HG03442 (cell line): ENCODE measurements around the gene NUP153.
A peak's percentile ranks its signal among the peaks of the same experiment; 100 is the strongest.
"Not testable (repeated sequence)": the region's sequence is repeated elsewhere in the genome, so short reads cannot be mapped to it uniquely, and the experiment has no call there.

Experiments used
- ATAC-seq: cut with Tn5 transposase; IDR thresholded peaks from one replicate; pipeline ENCODE4 v1.9.1; 2021; ENCODE audit warnings: mild to moderate bottlenecking, moderate library complexity; ENCODE audit not compliant: unreplicated experiment

The NUP153 gene

DNA sequence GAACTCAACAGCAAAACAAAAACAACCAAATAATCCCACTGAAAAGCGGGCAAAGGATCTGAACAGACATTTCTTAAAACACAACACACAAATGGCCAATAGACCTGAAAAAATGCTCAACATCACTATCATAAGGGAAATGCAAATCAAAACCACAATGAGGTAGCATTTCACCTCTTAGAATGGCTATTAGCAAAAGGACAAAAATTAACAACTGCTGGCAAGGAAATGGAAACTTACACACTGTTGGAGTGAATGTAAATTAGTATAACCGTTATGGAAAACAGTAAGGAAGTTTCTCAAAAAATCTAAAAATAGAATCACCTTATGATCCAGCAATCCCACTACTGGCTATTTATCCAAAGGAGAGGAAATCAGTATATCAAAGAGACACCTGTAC lies 85.7 kb downstream of the NUP153 start:
- peak; percentile 72 for ATAC-seq

DNA sequence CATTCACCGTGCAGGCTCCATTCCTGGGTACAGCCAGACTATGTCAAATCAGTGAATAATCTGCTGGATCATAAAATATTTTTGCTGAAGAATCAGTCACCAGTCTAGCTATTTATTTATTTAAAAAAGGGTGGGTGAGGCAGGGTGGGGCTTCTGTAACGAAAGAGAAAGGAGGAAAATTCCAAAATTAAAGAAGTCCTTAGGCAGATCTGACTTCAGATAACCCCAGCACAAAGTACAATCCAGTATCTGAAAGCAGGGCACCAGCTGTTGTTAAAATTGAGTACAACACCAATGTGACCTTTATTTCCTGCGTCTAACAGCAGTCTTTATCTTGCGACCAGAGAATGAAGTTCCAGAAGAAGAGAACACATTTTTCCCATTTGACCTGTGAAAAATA lies 90.9 kb downstream of the NUP153 start:
- ATAC-seq, result no peak

DNA sequence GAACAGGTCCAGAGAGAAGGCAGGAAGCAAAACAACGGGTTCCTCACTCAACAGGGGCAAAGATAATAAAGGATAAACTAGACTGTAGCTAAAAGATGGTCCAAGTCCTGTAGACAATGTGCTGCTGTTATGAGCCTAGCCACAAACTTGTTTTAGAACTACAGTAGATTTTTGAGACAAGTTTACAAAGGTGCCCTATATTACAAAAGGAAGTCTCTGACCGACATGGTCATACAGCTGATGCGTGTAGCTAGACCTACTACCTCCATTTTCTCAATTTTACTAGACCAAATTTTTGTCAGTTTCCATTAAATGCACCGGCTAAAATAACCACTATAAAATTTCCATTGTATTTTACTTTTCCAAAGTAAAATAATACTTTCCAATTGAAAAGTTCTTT lies 94.7 kb downstream of the NUP153 start:
- ATAC-seq, result no peak

DNA sequence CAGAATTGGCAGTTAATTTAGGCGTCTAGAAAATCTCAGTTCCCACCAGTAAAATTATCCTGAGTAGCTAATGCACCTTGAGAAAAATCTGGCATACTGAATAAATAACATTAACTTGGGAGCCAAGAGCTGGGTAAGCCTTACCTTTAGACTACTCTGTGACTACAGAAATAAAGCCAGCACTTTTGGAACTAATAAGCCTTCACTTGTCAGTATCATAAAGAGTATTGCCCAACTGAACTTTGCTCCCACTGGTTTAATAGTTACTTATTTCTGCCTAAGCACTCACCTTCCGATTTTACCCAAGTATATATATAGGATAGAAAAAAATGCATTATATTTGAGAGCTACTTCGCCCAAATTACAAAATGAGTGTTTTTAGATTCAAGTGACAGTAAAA lies 95.9 kb downstream of the NUP153 start:
- no peak for ATAC-seq

DNA sequence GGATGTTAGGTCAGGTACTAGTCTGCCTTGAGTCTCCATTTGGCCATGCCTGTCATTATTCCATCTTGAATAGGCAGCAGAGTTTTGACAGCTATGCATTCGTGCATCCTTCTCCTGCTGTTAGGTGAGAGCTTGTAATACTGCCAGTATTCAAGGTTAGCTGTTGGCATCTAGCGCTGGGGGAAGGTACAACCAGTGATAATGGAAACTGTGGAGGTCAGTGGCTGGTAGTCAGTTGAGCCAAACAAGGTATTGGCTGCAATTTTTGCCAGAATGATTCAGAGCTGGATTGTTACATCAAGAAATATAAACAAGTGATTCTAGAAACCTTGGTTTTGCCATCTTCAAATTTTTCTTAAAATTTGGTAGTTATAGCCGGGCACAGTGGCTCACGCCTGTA lies 100.1 kb downstream of the NUP153 start:
- no peak for ATAC-seq

DNA sequence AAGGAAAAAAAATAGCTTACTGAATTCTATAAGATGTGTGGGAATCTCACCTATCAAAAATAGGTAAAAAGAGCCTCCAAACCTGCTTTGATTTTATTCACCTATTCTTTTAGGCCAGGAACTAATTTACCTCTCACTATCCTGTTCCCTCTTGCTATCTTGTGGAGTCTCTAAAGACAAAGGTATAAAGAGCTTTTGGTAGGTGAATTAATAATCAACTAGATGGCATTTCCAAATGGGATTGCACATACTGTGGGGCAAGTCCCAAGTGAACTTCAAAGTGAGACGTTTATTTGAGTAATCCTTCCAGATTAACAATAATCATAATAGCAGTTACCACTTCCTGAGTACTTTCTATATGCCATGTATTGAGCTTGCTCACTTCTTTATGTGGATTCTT lies 103.8 kb downstream of the NUP153 start:
- ATAC-seq, result no peak

DNA sequence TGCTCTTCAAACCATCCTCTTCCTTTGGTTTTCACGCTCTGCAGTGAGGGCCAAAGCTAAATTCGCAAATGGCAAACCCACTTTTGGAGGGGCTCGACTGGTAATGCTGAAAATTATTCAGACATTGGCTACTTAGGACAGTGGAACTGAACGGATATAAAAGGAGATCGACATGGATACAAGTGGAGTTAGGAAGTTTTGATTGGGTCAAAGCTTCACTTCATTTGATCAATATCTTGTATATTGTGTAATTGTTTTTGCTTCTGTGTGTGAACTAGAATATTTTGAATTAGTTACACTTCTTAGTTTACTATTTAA lies 105.4 kb downstream of the NUP153 start:
- ATAC-seq, result no peak

DNA sequence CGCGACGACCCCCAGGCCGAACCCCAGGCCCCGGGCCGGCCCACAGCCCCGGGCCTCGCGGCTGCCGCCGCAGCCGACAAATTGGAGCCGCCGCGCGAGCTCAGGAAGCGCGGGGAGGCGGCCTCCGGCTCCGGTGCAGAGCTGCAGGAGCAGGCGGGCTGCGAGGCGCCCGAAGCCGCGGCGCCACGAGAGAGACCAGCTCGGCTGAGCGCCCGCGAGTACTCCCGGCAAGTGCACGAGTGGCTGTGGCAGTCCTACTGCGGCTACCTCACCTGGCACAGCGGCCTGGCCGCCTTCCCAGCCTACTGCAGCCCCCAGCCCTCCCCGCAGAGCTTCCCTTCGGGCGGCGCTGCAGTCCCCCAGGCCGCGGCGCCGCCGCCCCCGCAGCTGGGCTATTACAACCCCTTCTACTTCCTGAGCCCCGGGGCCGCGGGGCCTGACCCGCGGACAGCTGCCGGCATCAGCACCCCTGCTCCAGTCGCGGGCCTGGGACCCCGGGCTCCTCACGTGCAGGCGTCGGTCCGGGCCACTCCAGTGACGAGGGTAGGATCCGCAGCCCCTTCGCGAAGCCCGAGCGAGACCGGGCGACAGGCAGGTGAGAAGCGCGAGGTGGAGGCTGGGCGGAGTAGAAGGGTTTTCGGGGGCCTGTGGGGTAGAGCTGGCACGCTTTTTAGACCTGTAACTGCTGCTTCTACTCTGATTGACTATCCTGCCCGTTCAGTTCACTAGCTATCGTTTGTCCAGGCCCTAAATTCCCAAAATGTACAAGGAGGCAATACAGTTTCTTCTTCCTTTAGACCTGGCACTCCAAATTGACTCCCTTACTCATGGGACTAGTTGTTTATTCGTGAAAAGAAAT lies 106.0 kb downstream of the NUP153 start:
- peak; percentile 41 for ATAC-seq

DNA sequence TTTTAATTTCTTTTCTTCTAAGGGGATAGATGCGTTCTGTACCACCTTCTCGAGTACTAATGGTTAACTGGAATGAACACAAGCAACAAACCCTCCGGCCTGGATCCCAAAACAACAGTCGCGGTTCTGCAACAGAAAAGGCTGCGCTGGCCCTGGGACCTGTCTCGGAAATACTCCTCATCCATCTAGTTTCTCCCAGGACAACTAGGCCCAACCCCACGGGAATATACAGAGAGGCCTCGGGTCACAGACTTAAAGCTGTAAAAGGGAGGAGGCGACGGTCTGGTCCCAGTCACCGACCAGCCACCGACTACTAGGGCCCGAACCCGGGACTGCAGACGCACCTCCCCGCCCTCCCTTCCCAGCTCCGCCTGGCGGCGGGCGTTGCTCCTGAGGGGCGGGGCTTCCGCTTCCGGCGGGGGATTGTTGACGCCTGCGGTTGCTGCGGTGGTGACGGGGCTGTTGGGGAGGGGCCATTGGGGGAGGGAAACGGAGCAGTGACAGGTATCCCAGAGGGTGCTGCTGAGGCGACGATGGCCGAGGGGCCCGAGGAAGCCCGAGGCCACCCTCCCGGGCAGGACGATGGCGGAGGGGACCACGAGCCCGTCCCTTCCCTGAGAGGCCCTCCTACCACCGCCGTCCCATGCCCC lies 106.7 kb downstream of the NUP153 start, which contains the start of gene FAM8A1:
Gene FAM8A1, plus strand, starts transcription at position 426 of the 650 bp plus-strand sequence. Its CDS starts 108 bp downstream, at position 534.
- peak; percentile 85 for ATAC-seq

DNA sequence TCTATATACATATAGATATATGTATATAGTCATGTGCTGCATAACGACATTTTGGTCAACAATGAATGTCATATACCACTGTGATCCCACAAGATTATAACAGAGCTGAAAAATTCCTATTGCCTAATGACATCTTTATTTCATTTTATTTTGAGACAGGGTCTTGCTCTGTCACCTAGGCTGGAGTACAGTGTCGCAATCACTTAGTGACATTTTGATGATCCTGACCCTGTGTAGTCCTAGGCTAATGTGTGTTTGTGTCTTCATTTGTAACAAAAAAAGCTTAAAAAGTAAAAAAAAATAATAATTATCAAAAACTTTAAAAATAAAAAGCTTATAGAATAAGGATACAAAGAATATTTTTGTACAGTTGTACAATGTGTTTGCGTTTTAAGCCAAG lies 110.6 kb downstream of the NUP153 start:
- ATAC-seq, result no peak

DNA sequence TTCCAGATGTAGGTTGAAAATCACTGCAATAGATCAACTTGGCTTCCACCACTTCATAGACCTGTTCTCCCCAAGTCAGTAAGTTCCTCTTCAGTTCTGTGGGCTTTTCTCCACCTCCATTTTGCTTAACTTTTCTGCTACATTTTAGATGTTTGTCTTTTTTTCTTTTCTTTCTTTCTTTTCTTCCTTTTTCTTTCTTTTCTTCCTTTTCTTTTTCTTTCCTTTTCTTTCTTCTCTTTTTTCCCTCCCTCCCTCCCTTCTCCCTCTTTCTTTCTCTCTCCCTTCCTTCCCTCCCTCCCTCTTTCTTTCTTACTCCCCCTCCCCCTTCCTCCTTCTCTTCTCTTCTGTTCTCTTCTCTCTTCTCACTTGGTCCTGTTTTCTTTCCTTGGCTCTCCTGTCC lies 113.5 kb downstream of the NUP153 start:
- no peak for ATAC-seq

DNA sequence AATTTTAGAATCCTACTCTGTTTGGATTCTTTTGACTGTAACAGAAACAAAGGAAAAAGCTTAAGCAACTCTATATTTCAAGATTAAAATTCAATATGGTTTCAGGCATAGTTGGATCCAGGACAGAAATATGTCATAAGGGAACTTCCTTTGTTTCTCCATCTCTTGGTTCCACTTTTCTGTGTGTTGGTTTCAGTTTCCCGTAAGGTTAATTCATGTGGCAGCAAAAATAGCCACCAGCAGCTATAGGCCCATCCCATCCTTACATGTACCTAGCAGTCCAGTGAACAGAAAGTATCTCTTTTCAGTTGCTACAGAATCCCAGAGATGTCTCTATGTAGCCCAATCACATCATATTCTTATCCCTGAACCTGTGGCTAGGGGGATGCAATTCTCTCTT lies 115.4 kb downstream of the NUP153 start:
- no peak for ATAC-seq

DNA sequence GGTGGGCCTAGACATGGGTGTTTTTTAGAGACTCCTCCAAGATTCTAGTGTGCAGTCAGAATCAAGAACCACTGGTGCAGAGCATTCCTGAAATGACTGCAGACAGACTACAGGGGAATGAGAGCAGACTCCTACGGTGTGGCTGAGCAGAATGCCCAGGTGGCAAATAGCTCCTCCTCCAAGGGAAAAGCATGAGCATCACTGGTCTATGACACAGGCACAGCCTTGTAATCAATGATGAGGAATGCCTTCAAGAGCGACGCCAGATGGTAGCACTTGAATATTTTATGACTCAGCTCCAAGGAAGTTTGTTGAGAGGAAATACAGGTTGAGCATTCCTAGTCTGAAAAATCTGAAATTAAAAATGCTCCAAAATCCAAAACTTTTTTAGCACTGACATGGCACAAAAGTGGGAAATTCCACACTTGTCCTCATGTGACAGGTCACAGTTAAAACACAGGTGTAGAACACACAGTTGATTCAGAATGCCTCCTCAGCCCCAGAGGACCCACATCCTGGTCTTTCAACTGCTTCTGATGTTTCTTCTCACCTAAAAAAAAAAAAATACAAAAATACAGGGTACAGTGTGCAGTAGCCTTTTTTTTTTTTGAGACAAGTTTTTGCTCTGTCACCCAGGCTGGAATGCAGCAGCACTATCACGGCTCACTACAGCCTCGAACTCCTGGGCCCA lies 117.2 kb downstream of the NUP153 start:
- no peak for ATAC-seq

DNA sequence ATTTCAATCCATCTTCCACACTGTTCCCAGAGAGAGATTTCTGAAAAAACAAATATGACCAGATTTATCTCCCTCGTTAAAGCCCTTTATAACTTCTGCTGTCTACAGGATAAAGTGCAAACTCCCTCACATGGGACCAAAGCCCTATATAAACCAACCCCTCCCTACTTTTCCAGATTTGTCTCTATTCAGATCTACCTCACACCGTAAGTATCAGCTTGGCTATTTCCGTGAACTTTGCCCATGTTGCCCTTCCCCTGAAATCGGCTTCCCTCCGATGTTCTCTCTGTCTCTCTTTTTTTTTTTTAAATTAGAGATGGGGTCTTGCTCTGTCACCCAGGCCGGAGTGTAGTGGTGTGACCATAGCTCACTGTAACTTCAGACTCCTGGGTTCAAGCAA lies 118.7 kb downstream of the NUP153 start:
- ATAC-seq, result no peak

DNA sequence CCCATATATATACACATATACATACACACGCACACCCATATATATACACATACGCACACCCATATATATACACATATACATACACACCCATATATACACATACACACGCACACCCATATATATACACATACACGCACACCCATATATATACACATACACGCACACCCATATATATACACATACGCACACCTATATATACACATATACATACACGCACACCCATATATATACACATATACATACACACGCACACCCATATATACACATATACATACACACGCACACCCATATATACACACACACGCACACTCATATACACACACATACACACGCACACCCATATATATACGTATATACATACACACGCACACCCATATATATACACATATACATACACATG lies 120.1 kb downstream of the NUP153 start:
- not testable (repeated sequence) for ATAC-seq

DNA sequence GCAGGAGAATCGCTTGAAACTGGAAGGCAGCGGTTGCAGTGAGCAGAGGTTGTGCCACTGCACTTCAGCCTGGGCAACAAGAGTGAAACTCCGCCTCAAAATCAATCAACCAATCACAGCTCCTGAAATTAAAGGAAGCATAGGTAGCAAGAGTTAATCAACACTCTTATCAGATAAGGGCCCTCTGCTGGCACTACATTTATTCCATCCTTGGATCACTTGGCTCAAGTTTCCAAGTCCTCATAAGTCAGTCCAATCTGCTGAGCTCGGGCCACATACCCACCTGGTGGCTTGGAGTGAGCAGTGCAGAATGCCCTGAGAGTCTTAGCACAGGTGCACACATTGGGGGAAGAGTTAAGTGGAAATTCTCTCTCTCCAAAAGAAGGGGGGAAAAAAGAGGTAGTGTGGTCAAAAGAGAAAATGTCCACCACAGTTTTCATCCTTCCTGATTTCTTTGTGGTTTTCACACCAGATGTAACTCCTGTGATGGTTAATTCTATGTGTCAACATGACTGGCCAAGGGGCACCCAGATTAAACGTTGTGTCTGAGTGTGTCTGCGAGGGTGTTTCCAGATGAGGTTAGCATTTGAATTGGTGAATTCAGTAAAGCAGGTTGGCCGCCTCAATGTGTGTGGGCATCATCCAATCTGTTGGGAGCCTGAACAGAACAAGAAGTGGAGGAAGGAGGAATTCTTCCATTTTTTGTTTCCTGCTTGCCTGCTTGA lies 120.8 kb downstream of the NUP153 start:
- peak; percentile 45 for ATAC-seq

DNA sequence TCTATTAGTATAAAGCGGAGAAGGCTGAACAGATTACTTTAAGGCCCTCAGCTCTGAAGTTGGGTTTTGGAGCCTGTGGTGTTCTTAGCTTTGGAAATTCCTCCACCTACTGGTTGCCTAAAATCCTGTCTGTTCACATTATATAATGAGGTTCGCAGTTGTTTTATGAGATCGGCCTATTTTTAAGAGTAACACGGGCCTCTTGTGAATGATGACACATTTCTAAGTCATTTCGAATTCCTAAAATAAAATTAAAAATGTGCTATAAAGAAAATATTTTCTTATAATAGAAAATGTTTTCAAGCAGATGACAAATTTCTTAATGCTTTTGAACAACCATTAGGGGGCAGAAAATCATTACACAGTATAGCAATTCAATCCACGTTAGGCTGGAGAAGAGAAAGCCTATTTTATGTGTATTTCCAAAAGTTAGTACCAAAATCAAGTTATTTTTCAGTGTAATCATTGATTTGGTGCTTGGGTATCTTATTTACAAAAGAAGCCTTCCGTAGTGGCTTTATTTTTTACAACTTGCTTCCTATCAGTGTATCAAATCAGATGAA lies 122.4 kb downstream of the NUP153 start:
- ATAC-seq, result no peak

DNA sequence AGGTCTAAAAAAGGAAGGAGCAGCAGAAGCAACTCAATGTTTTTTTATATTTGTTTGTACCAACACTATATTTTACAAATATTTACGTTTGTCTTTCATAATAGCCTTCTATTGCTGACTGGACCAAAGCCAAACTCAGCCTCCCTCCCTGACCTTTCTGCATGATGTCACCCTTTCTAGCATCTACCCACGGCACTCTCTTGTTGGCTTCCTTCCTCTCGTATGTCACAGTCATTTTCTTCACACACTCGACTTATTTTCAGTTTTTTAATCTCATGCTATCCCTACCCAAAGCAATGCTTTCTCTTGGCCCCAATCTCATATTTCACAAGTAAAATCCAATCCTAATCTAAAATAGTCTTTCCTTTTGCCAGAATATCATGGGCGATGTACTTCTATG lies 122.9 kb downstream of the NUP153 start:
- ATAC-seq, result no peak

DNA sequence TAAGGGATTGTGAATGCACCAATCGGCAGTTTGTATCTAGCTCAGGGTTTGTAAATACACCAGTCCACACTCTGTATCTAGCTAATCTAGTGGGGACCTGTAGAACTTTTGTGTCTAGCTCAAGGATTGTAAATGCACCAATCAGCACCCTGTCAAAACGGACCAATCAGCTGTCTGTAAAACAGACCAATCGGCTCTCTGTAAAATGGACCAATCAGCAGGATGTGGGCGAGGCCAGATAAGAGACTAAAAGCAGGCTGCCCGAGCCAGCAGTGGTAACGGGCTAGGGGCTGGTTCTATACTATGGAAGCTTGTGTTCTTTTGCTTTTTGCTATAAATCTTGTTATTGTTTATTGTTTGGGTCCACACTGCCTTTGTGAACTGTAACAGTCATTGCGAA lies 125.4 kb downstream of the NUP153 start:
- ATAC-seq, result not testable (repeated sequence)

DNA sequence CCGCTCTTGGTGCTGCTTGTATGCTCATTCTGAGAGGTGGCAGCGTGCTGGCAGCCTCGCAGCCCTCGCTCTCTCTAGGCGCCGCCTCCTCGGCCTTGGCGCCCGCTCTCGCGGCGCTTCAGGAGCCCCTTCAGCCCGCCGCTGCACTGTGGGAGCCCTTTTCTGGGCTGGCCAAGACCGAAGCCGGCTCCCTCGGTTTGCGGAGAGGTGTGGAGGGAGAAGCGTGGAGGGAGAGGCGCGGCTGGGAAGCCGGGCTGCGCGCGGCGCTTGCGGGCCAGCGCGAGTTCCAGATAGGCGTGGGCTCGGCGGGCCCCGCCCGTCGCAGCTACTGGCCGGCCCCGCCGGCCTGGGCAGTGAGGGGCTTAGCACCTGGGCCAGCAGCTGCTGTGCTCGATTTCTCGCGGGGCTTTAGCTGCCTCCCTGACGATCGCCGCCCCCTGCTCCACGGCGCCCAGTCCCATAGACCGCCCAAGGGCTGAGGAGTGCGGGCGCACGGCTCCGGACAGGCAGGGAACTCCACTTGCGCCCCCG lies 126.1 kb downstream of the NUP153 start:
- ATAC-seq, result peak; percentile 88

DNA sequence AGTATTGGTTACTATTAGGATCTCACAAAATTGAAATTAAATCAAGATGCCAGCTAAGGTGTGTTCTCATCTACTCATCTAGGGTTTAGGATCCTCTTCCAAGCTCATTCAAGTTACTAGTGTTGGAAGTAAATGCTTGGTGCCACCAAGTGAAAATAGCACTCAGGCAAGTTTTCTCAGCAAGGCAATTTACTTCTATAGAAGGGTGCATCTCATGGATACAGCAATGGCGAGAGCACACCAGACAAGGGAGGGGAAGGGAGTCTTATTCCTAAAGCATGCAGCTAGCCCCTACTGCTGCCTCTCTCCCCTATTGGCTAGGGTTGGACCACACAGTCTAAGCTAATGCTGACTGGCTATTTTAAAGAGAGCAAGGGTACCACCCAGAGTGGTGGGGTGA lies 129.7 kb downstream of the NUP153 start:
- ATAC-seq, result no peak
